Measurements from ENCODE around the gene NUP88.

NUP88 gene

GRCh38 chr17:5354310-5354709, 65.2 kb downstream of the NUP88 start:
- Mint-ChIP-seq H3K36me3 (ENCODE audit: low read depth) (peaks cover 52% of the 10 kb centered on the region), H3K27me3 (ENCODE audit: low read depth) (no peaks in the 10 kb centered on the region), H3K4me3 (no peak overlapping the region), H3K4me1 (no peaks in the 10 kb centered on the region), H3K27ac (no peak overlapping the region), H3K9me3 (no peaks in the 10 kb centered on the region)
- TF ChIP-seq CTCF (IDR thresholded peaks at IDR 0.05; ENCODE audit: unreplicated experiment in 3 of 3): no peak

GRCh38 chr17:5352681-5353289, 66.7 kb downstream of the NUP88 start:
- no peaks in the 10 kb centered on the region for H3K9me3 Mint-ChIP-seq
- no peak overlapping the region for H3K27ac Mint-ChIP-seq
- H3K4me1 Mint-ChIP-seq: no peaks in the 10 kb centered on the region
- no peak overlapping the region for H3K4me3 Mint-ChIP-seq
- TF ChIP-seq CTCF (IDR thresholded peaks at IDR 0.05; ENCODE audit: unreplicated experiment in 3 of 3): no peak
- peaks cover 58% of the 10 kb centered on the region for H3K36me3 Mint-ChIP-seq (ENCODE audit: low read depth)
- H3K27me3 Mint-ChIP-seq (ENCODE audit: low read depth): no peaks in the 10 kb centered on the region

GRCh38 chr17:5344914-5345313, 74.5 kb downstream of the NUP88 start:
- Mint-ChIP-seq H3K9me3 (no peaks in the 10 kb centered on the region), H3K27me3 (ENCODE audit: low read depth) (no peaks in the 10 kb centered on the region), H3K36me3 (ENCODE audit: low read depth) (peaks cover 36% of the 10 kb centered on the region), H3K27ac (no peak overlapping the region), H3K4me1 (no peaks in the 10 kb centered on the region), H3K4me3 (no peak overlapping the region)
- no peak for TF ChIP-seq CTCF (IDR thresholded peaks at IDR 0.05; ENCODE audit: unreplicated experiment in 3 of 3)
